Left renal pelvis (tissue), 4 donors: ENCODE results near the gene SORL1. TPM values are rescaled to one million over a fixed set of nuclear protein-coding genes. Genes with fewer than 3 reads are reported as not detected.

Experiments
- DNase-seq, 4 donors: peaks; one replicate each; pipeline ENCODE4 v3.0.0-alpha.2; 2013; ENCODE audit warnings: low read depth in 4 of 4, low spot score in 3 of 4
- polyA plus RNA-seq, 4 donors: library from polyadenylated mRNA; unstranded; fragments of 120-200 nt; gene quantifications; one replicate each; pipeline ENCODE4 v1.2.1, GENCODE V29; 2013; ENCODE audit not compliant: insufficient read length in 4 of 4

The SORL1 gene
- polyA plus RNA-seq, 4 donors, result 3.6 to 57.3 (median 37.8) TPM

DNA sequence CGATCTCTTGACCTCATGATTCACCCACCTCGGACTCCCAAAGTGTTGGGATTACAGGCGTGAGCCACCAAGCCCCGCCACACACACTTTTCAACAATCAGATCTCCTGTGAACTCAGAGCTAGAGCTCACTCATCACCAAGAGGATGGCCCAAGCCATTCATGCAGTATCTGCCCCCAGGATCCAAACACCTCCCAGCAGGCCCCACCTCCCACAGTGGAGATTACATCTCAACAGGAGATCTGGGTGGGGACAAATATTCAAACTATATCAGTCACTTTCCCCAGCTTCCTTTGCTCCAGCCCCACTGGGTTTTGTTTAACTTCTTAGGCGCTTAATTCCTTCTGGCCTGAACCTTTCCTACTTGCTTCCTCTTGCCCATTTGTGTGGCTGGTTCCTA lies 26.3 kb upstream of the SORL1 start:
- no peak for DNase-seq

DNA sequence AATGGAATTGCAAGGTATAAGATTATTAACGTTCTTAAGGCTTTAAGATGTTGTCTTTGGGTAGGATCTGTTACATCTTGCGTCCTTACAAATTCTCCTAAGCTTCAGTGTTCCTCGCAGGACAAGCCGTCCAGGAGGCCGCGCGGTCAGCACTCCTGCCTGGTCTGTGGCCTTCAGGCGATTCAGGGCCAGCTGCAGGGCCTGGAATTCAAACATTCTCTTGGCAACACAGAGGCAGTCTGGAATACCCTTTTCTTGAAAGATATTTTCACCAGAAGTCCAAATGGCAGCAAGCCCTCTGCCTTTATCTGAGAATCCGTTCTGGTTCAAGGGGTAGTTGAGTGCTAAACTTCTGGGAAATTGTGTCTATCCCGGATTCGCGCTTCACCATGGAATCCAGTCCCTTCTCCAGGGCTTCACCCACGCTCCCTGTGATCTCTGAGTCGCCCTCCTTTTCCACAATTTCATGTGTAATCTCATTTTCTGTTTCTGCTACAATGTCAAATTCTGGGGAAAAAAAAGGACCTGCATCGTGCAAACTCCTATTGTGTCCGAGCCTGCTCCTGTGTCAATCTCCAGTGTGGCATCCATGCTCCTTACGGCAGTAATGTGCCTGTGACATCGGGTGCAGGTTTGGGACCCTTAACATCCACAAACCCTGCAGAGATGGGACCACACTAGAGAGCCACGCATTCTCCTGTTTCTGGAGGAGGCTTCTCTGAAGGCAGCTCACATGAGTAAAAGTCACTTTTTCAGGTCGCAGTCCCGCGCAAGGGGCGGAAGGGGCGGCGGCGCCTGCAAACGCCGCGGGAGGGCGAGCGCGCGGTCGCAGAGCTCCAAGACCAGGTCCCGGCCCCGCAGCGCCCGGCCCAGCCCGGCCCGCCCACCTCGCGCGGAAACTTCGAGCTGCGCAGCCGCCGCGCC lies 25.4 kb upstream of the SORL1 start:
- no peak for DNase-seq

DNA sequence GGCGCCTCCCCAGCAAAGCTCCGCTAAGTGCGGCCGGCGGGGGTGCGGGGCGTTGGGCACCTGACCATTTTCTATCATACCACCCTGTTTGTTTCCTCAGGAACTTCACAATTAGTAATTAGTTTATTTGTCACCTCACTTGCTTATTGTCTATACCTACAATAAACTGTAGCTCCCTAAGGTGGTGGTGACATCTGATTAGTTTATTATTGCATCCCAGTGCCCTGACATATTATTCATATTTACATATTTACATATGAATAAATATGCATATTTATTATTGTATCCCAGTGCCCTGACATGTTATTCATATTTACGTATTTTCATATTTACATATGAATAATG lies 24.7 kb upstream of the SORL1 start:
- no peak for DNase-seq

DNA sequence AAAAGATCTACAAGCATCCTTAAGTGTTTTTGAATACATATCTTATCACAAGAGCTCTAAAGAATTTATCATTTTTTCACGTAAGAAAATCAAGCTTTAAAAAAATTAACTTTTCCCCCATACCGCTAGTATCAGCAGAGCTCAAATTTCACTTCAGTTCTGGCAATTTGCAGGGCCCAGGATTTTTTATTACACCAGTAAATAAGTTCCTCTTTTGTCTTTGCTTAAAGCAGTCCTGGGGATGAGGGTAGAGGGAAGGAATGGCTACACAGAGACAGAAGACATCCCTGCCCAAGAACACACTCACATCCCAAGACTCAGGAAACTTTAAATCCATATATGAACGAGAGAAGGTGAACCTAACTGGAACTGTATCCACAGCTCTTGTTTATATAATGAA lies 22.6 kb upstream of the SORL1 start:
- DNase-seq, result no peak

DNA sequence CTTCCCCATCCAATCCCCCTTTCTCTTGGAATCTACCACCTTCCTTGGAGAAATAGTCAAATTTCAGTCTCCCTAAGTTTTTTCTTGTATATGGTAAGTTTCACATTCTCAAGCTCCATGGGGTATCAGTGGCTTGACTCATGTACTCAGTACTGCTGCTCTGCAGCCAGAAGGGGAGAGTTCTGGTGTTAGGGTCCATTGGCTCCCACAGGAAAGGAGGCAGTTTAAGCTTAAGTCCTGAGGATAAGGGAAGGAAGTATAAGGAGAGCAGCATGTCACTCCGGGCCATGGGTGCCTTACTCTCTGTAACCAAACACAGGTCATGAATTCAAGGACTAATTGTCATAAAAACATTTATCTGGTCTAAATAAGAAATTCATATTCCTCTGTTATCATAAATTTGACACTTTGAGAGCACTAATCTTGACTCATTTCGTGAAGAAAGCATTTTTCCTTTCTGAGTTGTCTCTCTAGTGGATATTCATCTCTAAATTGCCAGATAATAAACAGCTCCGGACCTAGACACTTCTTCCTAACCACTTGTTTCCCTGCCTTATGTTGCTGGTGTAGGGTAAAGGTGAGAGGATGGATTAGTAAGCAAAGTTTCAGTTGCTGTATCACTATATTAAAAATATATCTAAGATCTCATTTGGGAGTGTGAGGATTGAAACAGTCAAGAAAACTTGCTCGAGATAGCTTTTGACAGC lies 20.1 kb upstream of the SORL1 start:
- DNase-seq, result no peak

DNA sequence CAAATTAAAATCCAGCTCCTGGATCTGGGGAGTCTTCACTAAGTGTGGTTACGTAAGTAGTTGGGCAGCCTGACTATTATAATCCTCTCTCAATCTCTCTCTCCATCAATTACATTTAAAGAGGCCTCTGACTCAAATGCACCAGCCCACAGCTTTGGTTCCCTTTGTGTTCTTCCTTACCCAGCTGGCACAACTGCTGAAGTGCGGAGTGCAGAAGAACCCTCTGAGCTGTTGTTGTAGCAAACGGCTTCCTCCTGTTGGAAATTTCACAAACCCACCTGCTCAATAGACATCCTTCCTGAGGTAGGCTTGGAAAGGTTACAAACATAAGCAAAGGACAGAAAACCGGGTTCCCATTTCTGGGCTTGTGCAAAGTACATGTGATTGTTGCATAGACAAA lies 17.0 kb upstream of the SORL1 start:
- DNase-seq, result no peak

DNA sequence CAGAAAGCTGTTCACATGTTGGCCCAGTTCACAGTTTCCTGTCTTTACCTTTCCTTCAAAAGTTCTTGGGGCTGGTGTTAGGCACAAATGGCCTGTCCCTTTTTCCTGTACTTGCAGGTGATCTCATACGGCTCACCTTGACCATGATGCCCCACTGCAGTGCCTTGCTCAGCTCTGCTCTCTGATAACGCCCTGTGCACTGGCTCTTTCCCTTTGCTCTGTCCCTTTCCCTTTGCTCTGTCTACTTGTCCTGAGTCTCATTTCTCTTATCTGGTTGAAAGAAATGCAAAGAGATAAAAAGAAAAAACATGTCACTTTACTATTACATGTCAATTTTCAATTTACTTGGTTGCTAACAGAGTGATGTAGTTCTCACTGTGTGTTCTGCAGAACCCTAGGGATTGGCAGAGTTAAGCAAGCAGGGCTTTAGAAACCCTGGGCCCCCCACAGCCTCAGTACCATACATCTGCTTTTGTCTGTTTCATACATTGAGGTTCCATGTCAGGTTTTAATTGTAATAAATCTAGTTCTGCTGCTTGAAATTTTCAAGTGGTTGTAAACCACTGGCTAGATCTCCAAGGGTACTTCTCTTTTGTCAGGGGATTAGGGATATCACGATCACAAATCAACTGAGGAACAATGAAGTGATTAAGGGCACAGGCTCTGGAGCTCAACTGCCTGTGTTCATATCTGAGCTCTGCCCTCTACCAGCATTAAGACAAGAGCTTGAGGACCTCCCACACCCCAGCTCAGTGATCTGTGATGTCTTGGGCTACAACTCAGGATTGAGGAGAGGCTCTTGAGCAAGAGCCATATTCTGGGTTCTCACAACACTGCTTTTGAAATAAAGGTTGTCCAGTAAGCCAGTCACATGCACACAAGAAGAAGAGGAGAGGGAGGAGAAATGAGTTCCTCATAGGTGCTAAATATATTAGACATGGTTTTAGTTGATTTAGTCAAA lies 16.3 kb upstream of the SORL1 start:
- no peak for DNase-seq

DNA sequence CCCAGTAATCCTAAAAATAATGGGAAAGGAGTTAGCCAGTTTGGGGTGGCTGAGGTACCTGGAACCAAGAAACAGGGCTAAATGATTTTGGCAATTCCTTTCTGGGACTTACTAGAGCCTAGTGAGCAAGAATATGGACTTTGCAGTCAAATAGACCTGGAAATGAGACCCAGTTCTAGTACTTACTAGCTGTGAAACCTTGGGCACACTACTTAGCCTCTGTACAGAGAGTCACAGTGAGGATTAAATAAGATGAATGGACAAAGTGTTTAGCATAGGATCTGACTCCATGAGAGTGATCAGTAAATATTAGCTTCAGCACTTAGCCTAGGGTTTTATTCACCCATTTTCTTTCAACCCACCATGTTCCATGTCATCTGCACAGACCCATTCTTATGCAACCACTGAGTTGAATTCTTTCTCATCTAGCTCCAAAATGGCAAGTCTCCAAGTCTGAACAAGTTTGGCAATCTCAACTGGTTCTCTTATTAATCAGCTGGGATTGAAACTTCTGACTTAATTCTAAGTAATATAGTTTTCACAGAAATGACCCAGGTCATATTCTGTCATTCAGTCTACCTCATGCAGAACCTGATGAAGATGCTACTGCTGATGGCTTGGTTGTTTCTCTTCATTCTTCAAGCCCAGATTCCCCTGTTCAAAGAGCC lies 15.0 kb upstream of the SORL1 start:
- DNase-seq, result no peak

DNA sequence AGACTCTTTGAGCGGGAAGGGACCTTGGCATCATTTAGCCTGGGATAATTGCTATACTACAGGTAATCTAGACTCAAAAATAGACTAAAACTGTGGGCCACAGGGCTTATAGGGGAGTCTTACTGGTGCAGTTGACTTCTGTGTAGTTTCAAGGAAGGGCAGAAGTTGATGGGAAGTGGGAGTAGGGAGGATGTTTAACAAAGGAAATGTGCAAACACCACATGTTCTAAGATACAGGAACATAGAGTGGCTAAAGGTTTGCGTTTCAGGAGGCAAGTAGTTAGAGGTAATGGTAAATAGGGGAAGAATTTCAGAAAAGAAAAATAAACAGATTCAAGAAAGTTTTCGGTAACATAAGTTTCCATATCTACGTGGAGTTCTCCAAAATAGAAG lies 14.4 kb upstream of the SORL1 start:
- no peak for DNase-seq

DNA sequence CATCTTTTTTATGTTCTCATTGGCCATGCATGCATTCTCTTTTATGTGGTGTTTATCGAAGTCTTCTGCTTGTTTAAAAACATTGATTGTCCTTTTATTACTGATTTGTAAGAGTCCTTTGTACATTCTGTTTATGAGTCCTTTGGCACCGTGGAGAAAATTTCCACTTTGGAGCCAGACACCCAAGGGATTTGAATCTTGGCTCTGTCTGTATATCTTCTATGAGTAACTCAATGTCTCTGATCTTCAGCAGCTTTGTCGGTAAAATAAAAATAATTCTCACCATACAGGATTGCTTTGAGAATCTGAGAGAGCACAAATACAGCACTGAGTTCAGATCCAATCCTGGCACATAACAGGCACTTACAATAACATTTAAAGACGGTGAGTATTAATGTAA lies 12.8 kb upstream of the SORL1 start:
- no peak for DNase-seq

DNA sequence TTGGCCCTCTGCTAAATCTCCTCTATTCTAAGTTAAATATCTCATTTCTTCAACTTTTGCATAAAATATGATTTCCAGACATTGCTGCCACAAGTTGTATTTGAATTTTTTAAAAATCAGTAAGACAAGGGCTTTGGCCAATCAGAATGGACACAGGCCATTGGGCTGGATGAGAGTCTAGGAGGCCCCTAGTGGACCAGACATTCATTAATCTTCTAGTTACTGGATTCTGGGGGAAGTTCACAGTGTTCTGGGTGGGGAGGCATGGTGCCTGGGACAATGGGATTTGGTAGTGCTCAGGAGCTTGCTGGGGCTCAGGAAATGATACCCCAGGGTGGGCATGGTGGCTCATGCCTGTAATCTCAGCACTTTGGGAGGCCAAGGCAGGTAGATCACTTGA lies 12.4 kb upstream of the SORL1 start:
- DNase-seq, result no peak

DNA sequence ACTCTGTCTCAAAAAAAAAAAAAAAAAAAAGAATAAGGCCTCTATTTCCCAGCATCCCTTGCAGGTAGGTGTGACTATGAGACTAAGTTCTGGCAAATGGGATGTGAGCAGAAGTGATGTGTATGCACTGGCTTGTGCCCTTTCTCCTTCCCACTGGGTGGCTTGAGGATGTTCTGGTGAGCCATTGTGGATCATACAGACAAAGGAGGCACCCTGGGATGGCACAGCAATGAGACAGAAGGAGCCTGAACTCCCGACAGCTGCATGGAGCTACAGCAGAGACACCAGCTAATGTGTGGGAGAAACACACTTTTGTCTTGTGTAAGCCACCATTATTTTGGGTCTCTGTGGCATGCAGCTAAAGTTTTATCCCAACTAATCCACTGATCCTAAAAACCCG lies 10.6 kb upstream of the SORL1 start:
- no peak for DNase-seq

DNA sequence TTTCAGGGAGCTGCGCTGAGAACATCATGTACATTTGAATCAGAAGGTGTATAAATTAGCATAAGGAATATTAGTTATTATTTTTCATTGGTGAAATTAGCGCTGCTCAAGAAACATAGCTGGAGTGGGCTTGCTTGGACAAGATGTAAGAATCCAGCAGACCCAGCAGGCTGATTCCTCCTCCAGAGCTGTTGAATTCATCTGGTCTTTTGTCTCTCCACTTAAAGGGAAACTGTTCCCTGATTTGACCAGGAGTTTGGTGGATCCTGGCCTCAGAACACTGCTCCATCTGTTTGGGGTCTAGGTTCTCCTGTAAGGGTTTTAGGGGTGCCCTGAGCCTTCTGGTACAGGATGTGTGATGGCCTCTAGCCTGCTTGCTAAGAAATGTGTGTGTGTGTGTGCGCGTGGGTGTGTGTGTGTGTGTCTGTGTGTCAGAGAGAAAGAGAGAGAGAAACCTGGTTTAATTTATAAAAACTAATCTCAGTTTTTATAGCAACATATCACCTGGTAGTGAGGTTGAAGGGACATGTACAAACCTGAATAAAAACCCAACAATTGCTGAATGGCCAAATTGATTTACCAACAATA lies 8.3 kb upstream of the SORL1 start:
- no peak for DNase-seq

DNA sequence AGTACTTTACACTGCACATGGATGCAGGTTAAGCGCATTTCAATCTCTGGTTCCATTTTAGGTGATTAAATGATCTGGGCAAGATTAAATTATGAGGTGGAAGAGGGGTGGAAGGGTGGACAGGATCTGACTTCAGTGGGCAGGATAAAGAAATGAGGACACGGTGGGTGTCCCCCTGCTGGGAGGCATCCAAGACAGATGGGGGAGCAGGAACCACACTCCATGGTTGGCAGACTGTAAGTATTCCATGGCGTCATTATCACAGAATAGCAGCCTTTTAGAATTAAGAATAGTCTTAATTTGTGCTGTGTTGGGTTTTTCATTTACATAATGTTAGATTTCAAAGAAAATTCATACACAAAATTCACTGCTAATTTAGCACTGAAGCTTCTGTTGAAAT lies 7.6 kb upstream of the SORL1 start:
- DNase-seq, result no peak

DNA sequence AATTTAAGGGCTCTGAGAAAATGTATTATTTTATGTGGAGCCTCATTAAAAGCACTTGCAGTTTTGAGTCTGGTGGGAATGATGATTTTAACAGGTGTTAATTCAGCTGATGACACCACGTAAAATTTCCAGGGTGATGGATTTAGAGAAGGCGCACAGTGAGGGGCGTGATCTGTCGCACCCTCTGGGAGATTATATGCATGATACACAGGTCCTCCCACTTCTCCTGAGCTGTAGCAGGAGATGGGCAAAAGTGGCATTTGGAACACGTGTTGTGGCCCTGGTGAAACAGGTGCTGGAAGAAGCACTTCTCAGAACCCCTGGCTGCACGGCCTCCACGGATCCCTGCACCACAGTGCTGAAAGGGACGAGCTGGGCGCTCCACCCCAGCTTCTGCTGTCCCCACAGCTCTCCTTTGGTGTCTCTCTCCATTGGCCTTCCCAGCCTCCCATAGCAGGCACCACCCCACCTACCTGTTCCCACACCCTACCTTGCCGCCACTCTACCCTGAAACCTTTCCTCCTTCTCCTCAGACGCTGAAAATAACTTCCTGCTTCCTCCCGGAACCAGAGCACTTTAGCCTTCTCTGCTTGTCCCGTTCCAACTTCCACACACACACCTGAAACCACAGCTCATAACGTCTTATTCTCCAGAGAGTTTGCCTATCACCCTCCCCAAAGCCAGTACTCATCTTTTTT lies 6.9 kb upstream of the SORL1 start:
- no peak for DNase-seq

DNA sequence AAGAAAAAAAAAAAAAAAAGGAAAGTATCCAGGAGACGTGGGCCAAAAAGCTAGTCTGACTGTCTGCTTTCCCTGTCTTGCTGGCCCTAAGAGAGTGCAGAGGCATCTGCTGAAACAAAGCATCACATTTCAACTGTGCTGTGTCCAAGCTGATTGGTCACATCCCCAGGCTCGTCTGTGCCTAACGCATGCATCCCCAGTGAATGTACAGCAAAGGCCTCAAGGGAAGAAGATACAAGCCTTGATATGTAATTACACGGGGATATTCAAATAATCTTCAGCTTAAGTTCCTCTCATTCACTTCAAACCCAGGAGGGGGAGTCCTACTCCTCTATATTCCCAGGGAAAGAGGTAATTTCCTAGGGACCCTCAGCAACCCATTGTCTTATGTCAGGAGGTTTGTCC lies 5.4 kb upstream of the SORL1 start:
- no peak for DNase-seq

DNA sequence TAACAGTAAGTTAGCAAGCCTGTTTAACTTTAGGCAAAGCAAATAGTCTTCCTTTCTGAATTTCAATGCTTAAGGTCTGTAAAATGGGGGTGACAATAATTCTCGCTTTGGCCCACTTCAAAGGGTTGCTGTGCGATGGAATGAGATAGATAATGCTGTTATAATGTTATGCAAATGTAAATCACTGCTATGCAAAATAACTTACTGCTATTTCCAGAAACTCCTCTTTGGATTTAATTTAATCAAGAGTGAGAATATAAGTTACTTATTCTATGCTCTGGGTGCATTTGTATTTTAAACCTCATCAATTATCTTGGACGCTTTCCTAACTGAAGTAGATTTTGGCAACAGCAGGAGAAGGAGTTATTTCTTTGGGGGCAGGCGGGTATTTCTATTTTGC lies 4.1 kb upstream of the SORL1 start:
- no peak for DNase-seq

DNA sequence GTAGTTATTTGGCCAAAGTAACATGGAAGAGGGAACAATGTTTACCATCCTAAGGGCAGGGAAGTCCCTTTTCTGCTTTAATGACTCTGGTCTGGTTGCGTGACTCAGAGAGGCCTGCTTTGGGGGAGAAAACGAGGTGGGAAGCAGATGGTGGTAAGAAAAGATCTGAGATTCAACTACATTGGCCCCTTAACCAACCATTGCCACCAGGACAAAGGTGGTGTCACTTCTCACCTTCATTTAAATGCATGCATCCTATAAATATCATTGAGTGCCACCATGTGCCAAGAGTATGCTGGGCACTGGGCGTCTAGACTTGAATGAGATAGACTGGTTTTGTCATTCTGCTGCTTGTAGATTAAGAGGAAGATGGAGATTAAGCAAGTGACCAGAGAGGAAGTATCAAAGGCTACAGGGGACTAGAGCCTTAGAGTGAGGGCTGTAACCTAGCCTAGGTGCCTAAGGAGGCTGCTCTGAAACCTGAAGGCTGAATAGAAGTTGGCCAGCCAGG lies 3.6 kb upstream of the SORL1 start:
- no peak for DNase-seq

DNA sequence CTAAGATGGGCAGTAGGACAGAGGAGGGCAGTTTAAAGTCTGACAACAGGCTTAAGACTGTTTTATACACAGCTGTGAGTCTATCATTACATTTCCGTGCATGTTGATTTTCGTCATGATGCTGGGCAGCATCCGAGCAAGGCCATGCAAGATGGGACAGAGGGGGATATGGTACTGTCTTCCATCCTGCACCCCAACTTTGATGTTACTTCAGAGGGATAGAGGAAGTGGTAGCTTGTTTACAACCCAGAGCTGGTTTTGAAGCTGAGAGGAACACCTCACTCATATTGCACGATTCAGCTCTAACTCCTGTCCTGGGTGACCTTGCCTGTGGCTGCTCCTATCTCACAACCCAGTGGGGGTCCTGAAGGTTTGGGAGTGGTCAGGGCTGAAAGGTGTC lies 3.0 kb upstream of the SORL1 start:
- no peak for DNase-seq
